ENCODE data around the gene NF1.

DNA sequence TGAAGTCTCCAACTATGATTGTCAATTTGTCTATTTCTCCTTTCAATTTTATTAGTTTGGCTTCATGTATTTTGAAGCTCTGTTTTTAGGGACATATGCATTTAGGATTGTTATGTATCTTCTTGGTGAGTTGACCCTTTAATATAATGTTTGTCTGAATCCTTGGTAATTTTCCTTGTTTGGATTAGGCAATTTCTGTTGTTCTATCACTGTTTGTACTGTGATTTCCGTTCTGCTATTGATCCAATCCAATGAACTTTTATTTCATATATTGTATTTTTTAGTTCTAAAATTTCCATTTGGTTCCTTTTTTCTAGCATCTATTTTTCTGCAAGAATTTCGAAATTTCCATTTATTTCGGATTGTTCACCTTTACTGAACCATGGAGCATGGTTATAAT lies 327.7 kb downstream of the NF1 start:
- TF ChIP-seq ZNF124 (CRISPR knock-in tag; IDR thresholded peaks at IDR 0.05) (no peak), RAD21 (CRISPR knock-in tag; IDR thresholded peaks at IDR 0.05) (no peak), SMC3 (IDR thresholded peaks at IDR 0.05; ENCODE audit: low read length) (no peak), YY1 (IDR thresholded peaks at IDR 0.05; ENCODE audit: insufficient read depth, insufficient replicate concordance, low read depth, low read length) (no peak), EZH2 (conservative IDR thresholded peaks at IDR 0.05; ENCODE audit: low read depth, low read length) (no peak), RFX3 (CRISPR knock-in tag; IDR thresholded peaks at IDR 0.05) (no peak), ZNF101 (CRISPR knock-in tag; IDR thresholded peaks at IDR 0.05; ENCODE audit: borderline replicate concordance, low read depth) (no peak), CBX5 (CRISPR knock-in tag; IDR thresholded peaks at IDR 0.05; ENCODE audit: borderline replicate concordance) (no peak), TARDBP (CRISPR knock-in tag; IDR thresholded peaks at IDR 0.05) (no peak), FOXJ3 (CRISPR knock-in tag; IDR thresholded peaks at IDR 0.05; ENCODE audit: borderline replicate concordance) (no peak), NFKBIZ (CRISPR knock-in tag; IDR thresholded peaks at IDR 0.05) (no peak)
- TF ChIP-seq, protein P1, sequence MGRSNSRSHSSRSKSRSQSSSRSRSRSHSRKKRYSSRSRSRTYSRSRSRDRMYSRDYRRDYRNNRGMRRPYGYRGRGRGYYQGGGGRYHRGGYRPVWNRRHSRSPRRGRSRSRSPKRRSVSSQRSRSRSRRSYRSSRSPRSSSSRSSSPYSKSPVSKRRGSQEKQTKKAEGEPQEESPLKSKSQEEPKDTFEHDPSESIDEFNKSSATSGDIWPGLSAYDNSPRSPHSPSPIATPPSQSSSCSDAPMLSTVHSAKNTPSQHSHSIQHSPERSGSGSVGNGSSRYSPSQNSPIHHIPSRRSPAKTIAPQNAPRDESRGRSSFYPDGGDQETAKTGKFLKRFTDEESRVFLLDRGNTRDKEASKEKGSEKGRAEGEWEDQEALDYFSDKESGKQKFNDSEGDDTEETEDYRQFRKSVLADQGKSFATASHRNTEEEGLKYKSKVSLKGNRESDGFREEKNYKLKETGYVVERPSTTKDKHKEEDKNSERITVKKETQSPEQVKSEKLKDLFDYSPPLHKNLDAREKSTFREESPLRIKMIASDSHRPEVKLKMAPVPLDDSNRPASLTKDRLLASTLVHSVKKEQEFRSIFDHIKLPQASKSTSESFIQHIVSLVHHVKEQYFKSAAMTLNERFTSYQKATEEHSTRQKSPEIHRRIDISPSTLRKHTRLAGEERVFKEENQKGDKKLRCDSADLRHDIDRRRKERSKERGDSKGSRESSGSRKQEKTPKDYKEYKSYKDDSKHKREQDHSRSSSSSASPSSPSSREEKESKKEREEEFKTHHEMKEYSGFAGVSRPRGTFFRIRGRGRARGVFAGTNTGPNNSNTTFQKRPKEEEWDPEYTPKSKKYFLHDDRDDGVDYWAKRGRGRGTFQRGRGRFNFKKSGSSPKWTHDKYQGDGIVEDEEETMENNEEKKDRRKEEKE (IDR thresholded peaks at IDR 0.05), result no peak
- TF ChIP-seq, protein P2, sequence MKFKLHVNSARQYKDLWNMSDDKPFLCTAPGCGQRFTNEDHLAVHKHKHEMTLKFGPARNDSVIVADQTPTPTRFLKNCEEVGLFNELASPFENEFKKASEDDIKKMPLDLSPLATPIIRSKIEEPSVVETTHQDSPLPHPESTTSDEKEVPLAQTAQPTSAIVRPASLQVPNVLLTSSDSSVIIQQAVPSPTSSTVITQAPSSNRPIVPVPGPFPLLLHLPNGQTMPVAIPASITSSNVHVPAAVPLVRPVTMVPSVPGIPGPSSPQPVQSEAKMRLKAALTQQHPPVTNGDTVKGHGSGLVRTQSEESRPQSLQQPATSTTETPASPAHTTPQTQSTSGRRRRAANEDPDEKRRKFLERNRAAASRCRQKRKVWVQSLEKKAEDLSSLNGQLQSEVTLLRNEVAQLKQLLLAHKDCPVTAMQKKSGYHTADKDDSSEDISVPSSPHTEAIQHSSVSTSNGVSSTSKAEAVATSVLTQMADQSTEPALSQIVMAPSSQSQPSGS (CRISPR knock-in tag; IDR thresholded peaks at IDR 0.05), result no peak
